Smooth muscle cell (in vitro differentiated cells): ENCODE results near the gene CCDC78. TPM values are rescaled to one million over a fixed set of nuclear protein-coding genes. Genes with fewer than 3 reads are reported as not detected.

Experiments
- DNase-seq: peaks from one replicate; lab custom pipeline; 2025; ENCODE audit not compliant: unreplicated experiment; lab: John Stamatoyannopoulos, UW
- H2AFZ ChIP-seq: fragments of 200-600 bp; sonication (generic); 2 replicates; pipeline ENCODE4 v1.6.0; 2016; ENCODE audit warnings: antibody characterized with exemption, low read depth, mild to moderate bottlenecking
- H3F3A ChIP-seq: fragments of 200-600 bp; sonication (generic); 2 replicates; pipeline ENCODE4 v1.6.0; 2017; ENCODE audit warnings: antibody characterized with exemption, low read depth
- H3K27ac ChIP-seq: fragments of 200-600 bp; sonication (generic); 2 replicates; pipeline ENCODE4 v1.5.1; 2016; ENCODE audit warnings: low read depth, mild to moderate bottlenecking
- H3K27me3 ChIP-seq: fragments of 200-600 bp; sonication (generic); 2 replicates; pipeline ENCODE4 v1.6.1; 2016; ENCODE audit warnings: low read depth, mild to moderate bottlenecking
- H3K36me3 ChIP-seq: fragments of 200-600 bp; sonication (generic); 2 replicates; pipeline ENCODE4 v1.5.1; 2016; ENCODE audit warnings: low read depth
- H3K4me1 ChIP-seq: fragments of 200-600 bp; sonication (generic); 2 replicates; pipeline ENCODE4 v1.5.1; 2016; ENCODE audit warnings: low read depth
- H3K4me2 ChIP-seq: fragments of 200-600 bp; sonication (generic); 2 replicates; pipeline ENCODE4 v1.6.0; 2016; ENCODE audit warnings: mild to moderate bottlenecking
- H3K4me3 ChIP-seq: fragments of 200-600 bp; sonication (generic); 2 replicates; pipeline ENCODE4 v1.5.1; 2016; ENCODE audit warnings: mild to moderate bottlenecking
- H3K79me2 ChIP-seq: fragments of 200-600 bp; sonication (generic); 2 replicates; pipeline ENCODE4 v1.6.0; 2016; ENCODE audit warnings: low read depth, mild to moderate bottlenecking
- H3K9ac ChIP-seq: fragments of 200-600 bp; sonication (generic); 2 replicates; pipeline ENCODE4 v1.6.0; 2016; ENCODE audit warnings: low read depth
- H3K9me3 ChIP-seq: fragments of 200-600 bp; sonication (generic); replicated peaks from 2 replicates; pipeline ENCODE4 v1.5.1; 2016; ENCODE audit warnings: low read depth
- H4K20me1 ChIP-seq: fragments of 200-600 bp; sonication (generic); 2 replicates; pipeline ENCODE4 v1.6.0; 2016; ENCODE audit warnings: low read depth
- WGBS: methylation state at CpG from one replicate; pipeline ENCODE4 v1.1.7; 2016; ENCODE audit warnings: low lambda C conversion rate; 5-methylcytosine and 5-hydroxymethylcytosine counted together
- polyA plus RNA-seq: library from polyadenylated mRNA; unstranded; fragments of >200 nt; fragmentation: Nextera tagmentation; extraction: Ambion mirVana; gene quantifications from 2 replicates; pipeline ENCODE4 v1.2.1, GENCODE V29; 2016
- total RNA-seq: library from RNA; depleted of rRNA; stranded (reverse); fragments of >200 nt; gene quantifications from 2 replicates; pipeline ENCODE4 v1.2.3, GENCODE V29; 2014
- TF ChIP-seq, protein P1 (sequence below): fragments of 200-600 bp; sonication (generic); IDR thresholded peaks from 2 replicates; pipeline ENCODE4 v1.5.1; 2017; ENCODE audit warnings: borderline replicate concordance, mild to moderate bottlenecking, antibody characterized with exemption; ENCODE audit not compliant: insufficient read depth, poor library complexity, severe bottlenecking

Gene CCDC78
- total and polyA plus RNA-seq, 2 experiments from 2014 or later: 2.8 to 3.4 TPM

- Histone ChIP-seq H3K79me2 (no peaks in the 10 kb centered on the region), H3K36me3 (no peaks in the 10 kb centered on the region), H2AFZ (no peak overlapping the region), H3K9me3 (no peaks in the 10 kb centered on the region), H3K4me3 (no peak overlapping the region), H3K9ac (no peak overlapping the region), H3K27me3 (peaks cover 85% of the 10 kb centered on the region), H3K4me2 (peak overlapping the region; percentile 72), H4K20me1 (peaks cover 7% of the 10 kb centered on the region), H3K4me1 (no peaks in the 10 kb centered on the region), H3K27ac (no peak overlapping the region), H3F3A (no peaks in the 10 kb centered on the region)
- TF ChIP-seq, protein P1, sequence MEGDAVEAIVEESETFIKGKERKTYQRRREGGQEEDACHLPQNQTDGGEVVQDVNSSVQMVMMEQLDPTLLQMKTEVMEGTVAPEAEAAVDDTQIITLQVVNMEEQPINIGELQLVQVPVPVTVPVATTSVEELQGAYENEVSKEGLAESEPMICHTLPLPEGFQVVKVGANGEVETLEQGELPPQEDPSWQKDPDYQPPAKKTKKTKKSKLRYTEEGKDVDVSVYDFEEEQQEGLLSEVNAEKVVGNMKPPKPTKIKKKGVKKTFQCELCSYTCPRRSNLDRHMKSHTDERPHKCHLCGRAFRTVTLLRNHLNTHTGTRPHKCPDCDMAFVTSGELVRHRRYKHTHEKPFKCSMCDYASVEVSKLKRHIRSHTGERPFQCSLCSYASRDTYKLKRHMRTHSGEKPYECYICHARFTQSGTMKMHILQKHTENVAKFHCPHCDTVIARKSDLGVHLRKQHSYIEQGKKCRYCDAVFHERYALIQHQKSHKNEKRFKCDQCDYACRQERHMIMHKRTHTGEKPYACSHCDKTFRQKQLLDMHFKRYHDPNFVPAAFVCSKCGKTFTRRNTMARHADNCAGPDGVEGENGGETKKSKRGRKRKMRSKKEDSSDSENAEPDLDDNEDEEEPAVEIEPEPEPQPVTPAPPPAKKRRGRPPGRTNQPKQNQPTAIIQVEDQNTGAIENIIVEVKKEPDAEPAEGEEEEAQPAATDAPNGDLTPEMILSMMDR: no peak
- 14% methylated on average over 69 of the region's 76 CpGs for WGBS
- peak; percentile 13 for DNase-seq
These were observed 25.3 kb downstream of the CCDC78 start for GRCh38 chr16:700684-701584.

GRCh38 chr16:698911-699671, 27.2 kb downstream of the CCDC78 start:
- H3K9ac ChIP-seq: no peak overlapping the region
- no peaks in the 10 kb centered on the region for H3K9me3 ChIP-seq
- peaks cover 7% of the 10 kb centered on the region for H4K20me1 ChIP-seq
- TF ChIP-seq, protein P1: no peak
- H3K27me3 ChIP-seq: peaks cover 88% of the 10 kb centered on the region
- WGBS: 86% methylated on average over 19 of the region's 19 CpGs
- peaks cover 6% of the 10 kb centered on the region for H3K4me1 ChIP-seq
- no peak for DNase-seq
- H3F3A ChIP-seq: no peaks in the 10 kb centered on the region
- H3K4me2 ChIP-seq: no peak overlapping the region
- no peak overlapping the region for H3K27ac ChIP-seq
- no peaks in the 10 kb centered on the region for H3K79me2 ChIP-seq
- no peak overlapping the region for H2AFZ ChIP-seq
- H3K4me3 ChIP-seq: no peak overlapping the region
- no peaks in the 10 kb centered on the region for H3K36me3 ChIP-seq

DNA sequence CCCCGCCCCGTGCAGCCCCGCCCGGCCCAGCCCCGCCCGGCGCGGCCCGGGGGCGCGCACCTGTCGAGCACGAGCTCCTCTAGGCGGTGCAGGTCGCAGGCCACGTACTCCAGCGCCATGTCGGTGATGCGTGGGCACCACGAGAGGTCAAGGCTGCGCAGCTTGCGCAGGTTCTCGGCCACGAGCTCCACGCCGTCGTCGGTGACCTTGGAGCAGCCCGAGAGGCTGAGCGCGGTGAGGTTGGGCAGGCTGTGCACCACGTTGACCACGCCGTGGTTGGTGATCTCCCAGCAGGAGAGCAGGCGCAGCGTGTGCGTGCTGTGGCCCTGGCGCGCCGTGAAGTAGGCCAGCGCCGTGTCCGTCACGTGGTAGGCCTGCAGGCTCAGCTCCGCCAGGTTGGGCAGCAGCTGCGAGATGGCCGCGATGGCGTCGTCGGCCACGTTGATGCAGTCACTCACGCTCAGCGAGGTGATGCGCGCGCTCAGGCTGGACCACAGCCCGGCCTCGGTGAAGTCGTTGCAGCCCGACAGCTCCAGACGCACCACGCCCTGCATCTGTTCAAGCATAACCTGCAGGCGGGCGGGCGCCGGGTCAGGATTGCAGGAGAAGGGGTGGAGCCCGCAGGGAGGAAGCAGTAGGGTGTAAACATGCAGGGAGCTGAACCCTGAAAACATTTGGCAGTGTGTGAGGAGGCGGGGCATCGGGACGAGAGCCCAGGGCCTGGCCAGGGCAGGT, 30.7 kb downstream of the CCDC78 start:
- DNase-seq: no peak
- H2AFZ ChIP-seq: no peak overlapping the region
- no peaks in the 10 kb centered on the region for H3F3A ChIP-seq
- no peak overlapping the region for H3K27ac ChIP-seq
- no peak overlapping the region for H3K9ac ChIP-seq
- no peaks in the 10 kb centered on the region for H3K9me3 ChIP-seq
- H3K4me3 ChIP-seq: no peak overlapping the region
- H3K4me1 ChIP-seq: peaks cover 6% of the 10 kb centered on the region
- H3K27me3 ChIP-seq: peaks cover 83% of the 10 kb centered on the region
- peak overlapping the region; percentile 31 for H3K4me2 ChIP-seq
- WGBS: 15% methylated on average over 60 of the region's 71 CpGs
- no peaks in the 10 kb centered on the region for H3K79me2 ChIP-seq
- no peaks in the 10 kb centered on the region for H3K36me3 ChIP-seq
- TF ChIP-seq, protein P1: no peak
- H4K20me1 ChIP-seq: no peaks in the 10 kb centered on the region
